ENCODE measurements around the gene ACLY. TPM values are rescaled to one million over a fixed set of nuclear protein-coding genes. Genes with fewer than 3 reads are reported as not detected.
"Not testable (repeated sequence)": the region's sequence is repeated elsewhere in the genome, so short reads cannot be mapped to it uniquely, and the experiment has no call there.

The ACLY gene
- total and polyA plus RNA-seq, 8 donors = 73.0 to 204 (median 87.3) TPM

DNA sequence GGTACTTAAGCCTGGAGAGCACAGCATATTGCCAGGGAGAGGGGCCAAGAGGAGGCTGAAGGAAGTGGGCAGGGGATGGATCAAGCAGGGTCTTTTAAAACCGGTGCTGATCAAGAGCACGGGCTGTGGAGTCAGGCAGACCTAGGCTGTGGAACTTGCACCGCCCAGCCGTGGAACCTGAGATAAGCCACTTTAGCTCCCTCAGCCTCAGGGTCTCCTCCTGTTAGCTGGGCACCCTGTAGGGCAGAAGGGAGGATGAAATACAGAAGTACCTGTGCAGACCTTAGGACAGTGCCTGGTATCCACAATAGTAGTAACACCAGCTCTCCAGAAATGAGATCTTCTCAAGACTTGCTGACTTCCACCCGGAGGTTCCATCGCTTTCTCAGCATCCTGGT is 20.9 kb upstream of the ACLY start:
- H3K36me3 ChIP-seq = no peaks in the 10 kb centered on the region
- no peaks in the 10 kb centered on the region for H3K27me3 ChIP-seq
- TF ChIP-seq, protein P1, sequence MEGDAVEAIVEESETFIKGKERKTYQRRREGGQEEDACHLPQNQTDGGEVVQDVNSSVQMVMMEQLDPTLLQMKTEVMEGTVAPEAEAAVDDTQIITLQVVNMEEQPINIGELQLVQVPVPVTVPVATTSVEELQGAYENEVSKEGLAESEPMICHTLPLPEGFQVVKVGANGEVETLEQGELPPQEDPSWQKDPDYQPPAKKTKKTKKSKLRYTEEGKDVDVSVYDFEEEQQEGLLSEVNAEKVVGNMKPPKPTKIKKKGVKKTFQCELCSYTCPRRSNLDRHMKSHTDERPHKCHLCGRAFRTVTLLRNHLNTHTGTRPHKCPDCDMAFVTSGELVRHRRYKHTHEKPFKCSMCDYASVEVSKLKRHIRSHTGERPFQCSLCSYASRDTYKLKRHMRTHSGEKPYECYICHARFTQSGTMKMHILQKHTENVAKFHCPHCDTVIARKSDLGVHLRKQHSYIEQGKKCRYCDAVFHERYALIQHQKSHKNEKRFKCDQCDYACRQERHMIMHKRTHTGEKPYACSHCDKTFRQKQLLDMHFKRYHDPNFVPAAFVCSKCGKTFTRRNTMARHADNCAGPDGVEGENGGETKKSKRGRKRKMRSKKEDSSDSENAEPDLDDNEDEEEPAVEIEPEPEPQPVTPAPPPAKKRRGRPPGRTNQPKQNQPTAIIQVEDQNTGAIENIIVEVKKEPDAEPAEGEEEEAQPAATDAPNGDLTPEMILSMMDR (IDR thresholded peaks at IDR 0.05) = no peak
- H3K4me3 ChIP-seq = no peak overlapping the region
- intact Hi-C loops (cut with DNase I) = no loop called here
- H3K9me3 ChIP-seq = no peaks in the 10 kb centered on the region
- peak in 1 of 4 donors; percentile 16 for DNase-seq
- no peak for ATAC-seq
- H3K27ac ChIP-seq = no peak overlapping the region
- no peaks in the 10 kb centered on the region for H3K4me1 ChIP-seq

DNA sequence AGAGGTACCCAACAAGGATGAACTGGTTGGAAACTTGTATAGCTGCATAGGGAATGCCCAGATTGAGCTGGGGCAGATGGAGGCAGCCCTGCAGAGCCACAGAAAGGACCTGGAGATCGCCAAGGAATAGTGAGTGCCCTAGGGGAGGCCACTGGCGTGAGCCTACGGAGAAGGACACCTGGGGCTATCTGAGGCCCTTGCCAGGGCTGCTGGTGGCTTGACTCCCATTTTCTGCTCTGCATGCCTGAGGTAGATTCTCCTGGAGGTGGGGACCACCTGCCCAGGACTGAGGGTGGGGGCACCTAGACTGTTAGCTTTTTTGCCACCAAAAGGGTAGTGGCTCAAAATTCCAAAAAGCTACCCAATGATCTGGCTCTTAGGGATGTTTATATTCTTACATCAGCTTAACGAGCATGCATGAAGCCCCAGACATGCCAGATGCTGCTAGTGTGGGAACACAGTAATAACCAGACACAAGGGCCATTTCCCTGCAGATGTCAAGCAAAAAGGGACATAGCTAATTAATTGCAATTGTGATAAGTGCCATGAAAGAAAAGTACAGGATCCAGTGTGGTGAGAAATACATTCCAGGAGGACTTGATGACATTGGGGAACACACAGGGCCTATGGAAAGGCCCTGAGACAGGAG is 20.4 kb upstream of the ACLY start:
- intact Hi-C loops (cut with DNase I) = no loop called here
- H3K4me1 ChIP-seq = no peaks in the 10 kb centered on the region
- no peaks in the 10 kb centered on the region for H3K9me3 ChIP-seq
- DNase-seq (peak in 1 of 4 donors; percentile 6), ATAC-seq (no peak)
- no peak overlapping the region for H3K4me3 ChIP-seq
- H3K36me3 ChIP-seq = no peaks in the 10 kb centered on the region
- no peaks in the 10 kb centered on the region for H3K27me3 ChIP-seq
- TF ChIP-seq, protein P1 (IDR thresholded peaks at IDR 0.05) = no peak
- no peak overlapping the region for H3K27ac ChIP-seq

DNA sequence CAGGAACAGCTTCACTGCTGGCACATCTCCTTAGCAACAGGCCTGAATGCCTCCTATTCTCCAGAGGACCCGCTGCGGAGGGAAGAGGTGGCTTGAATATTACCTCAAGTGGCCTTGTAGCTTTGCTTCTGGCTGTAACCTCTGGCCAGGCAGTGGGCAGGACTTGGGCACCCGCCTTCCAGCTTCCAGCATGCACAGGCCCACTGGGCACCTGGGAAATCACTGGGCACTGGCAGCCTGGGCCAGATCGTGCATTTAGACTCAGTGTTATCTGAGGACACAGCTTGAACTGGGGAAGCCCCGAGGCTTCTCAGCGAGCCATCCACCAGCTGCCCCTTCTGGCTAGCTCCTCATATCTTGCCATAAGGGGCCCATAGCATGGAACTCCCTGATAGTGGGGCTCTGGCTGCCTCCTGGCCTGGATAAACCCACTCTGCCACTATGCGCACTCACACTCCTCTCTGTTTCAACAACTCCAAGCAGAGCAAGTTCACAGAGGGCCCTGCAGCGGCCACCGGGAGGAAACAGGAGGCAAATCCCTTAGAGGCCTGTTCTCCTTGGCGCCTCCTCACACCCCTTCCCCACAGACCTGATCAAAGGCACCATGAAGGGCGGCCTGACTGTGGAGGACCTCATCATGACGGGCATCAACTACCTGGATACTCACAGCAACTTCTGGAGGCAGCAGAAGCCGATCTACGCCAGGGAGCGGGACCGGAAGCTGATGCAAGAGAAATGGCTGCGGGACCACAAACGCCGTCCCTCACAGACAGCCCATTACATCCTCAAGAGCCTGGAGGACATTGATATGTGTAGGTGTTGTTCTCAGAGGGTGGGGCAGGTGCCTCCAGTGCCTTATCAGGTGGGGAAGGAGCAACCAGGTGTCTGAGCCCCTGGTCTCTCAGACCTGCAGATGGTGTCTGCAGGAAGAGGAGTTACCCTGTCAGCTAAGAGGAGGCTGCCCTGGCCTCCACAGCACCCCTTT is 19.5 kb upstream of the ACLY start:
- intact Hi-C loops (cut with DNase I) = no loop called here

DNA sequence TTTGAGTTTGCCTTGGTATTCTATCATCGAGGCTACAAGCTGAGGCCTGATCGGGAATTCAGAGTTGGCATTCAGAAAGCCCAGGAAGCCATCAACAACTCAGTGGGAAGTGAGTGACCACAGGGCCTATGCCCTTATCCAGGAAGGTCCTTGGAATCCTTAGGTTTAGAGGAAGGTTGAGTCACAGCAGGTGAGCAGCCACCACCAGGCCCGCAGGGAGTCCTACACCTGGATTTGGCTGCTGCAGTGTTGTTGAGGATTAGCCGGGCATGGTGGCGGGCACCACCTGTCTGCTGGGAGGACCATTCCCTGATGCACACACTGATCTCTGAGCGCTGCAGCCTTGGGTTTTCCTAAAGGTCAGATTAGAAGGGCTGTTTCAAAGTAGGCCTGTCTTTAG is 16.9 kb upstream of the ACLY start:
- Histone ChIP-seq H3K27me3 (no peaks in the 10 kb centered on the region), H3K9me3 (no peaks in the 10 kb centered on the region), H3K36me3 (no peaks in the 10 kb centered on the region), H3K27ac (no peak overlapping the region), H3K4me3 (no peak overlapping the region), H3K4me1 (peaks cover 0 to 28% of the 10 kb centered on the region in 2 donors)
- intact Hi-C loops (cut with DNase I) = no loop called here
- DNase-seq = no peak
- TF ChIP-seq, protein P1 (IDR thresholded peaks at IDR 0.05) = no peak
- no peak for ATAC-seq

More for the DNA sequence above, 19.5 kb upstream of the ACLY start:
- DNase-seq = peak in 1 of 4 donors; percentile 58
- no peaks in the 10 kb centered on the region for H3K27me3 ChIP-seq
- H3K9me3 ChIP-seq = no peaks in the 10 kb centered on the region
- TF ChIP-seq, protein P1 (IDR thresholded peaks at IDR 0.05) = no peak
- H3K4me3 ChIP-seq = no peak overlapping the region
- no peak for ATAC-seq
- peaks cover 0 to 5% of the 10 kb centered on the region in 2 donors for H3K4me1 ChIP-seq
- H3K36me3 ChIP-seq = no peaks in the 10 kb centered on the region
- H3K27ac ChIP-seq = no peak overlapping the region

DNA sequence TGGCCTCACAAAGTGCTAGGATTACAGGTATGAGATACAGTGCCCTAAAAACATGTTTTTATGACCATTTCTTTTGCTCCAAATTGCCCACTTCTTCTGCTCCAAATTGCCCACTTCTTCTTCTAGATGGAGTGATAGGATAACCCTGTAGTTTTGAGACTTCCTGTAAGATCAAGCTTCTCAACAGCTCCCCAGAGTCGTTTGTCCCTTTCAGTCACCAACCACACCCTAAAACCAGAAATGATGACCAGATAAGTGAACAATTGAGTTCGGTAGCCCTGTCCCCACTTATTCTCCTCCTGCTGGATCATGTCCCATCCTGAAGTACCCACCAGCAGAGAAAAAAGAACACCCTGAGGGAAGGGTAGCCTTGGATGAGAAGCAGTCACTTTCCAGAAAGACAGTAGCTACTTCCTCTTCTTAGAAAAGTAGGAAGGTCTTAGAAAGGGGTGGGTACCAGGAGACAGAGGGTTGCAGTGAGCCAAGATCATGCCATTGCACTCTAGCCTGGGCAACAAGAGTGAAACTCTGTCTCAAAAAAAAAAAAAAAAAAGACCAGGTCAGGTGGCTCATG is 14.2 kb upstream of the ACLY start:
- no peaks in the 10 kb centered on the region for H3K9me3 ChIP-seq
- TF ChIP-seq, protein P1 (IDR thresholded peaks at IDR 0.05) = no peak
- ATAC-seq = no peak
- H3K4me1 ChIP-seq = peaks cover 0 to 40% of the 10 kb centered on the region in 2 donors
- H3K4me3 ChIP-seq = no peak overlapping the region
- peak overlapping the region in 1 of 2 donors; percentile 76 for H3K27ac ChIP-seq
- H3K36me3 ChIP-seq = no peaks in the 10 kb centered on the region
- intact Hi-C loops (cut with DNase I) = no loop called here
- no peaks in the 10 kb centered on the region for H3K27me3 ChIP-seq
- no peak for DNase-seq

DNA sequence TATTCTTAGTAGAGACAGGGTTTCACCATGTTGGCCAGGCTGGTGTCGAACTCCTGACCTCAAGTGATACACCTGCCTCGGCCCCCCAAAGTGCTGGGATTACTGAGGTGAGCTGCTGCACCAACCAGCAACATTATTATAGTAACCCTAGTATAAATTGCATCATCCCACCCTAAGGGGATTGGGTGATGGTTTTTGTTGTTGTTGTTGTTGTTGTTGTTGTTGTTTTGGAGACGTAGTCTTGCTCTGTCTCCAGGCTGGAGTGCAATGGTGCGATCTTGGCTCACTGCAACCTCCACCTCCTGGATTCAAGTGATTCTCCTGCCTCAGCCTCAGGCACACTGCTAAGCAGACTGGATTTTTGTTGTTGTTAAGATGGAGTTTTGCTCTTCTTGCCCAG is 13.0 kb upstream of the ACLY start:
- H3K27me3 ChIP-seq; ATAC-seq; H3K36me3 ChIP-seq; H3K9me3 ChIP-seq; H3K27ac ChIP-seq; intact Hi-C loops (cut with DNase I); H3K4me3 ChIP-seq: not testable (repeated sequence)
- DNase-seq = peak in 1 of 4 donors; percentile 22
- peaks cover 0 to 40% of the 10 kb centered on the region in 2 donors for H3K4me1 ChIP-seq

DNA sequence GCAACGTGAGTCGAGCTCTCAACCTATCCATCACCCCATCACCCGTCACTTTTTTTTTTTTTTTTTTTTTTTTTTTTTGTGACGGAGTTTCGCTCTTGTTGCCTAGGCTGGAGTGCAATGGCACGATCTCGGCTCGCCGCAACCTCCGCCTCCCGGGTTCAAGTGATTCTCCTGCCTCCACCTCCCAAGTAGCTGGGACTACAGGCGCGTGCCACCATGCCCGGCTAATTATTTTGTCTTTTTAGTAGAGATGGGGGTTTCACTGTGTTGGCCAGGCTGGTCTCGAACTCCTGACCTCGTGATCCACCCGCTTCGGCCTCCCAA is 12.0 kb upstream of the ACLY start:
- H3K36me3 ChIP-seq; intact Hi-C loops (cut with DNase I); H3K27me3 ChIP-seq; H3K9me3 ChIP-seq; ATAC-seq: not testable (repeated sequence)
- peak in 1 of 4 donors; percentile 42 for DNase-seq
- peak overlapping the region; percentile 88 to 93 for H3K27ac ChIP-seq
- peaks cover 0 to 40% of the 10 kb centered on the region in 2 donors for H3K4me1 ChIP-seq
- peak overlapping the region; percentile 45 to 55 for H3K4me3 ChIP-seq
